Medulla oblongata (tissue), 1 donor: ENCODE results near the gene MAGEH1.
A peak's percentile ranks its signal among the peaks of the same experiment; 100 is the strongest.

ENCODE experiments used
- DNase-seq: peaks from one replicate; pipeline ENCODE4 v3.0.0-alpha.2; 2015; ENCODE audit errors: extremely low spot score

MAGEH1 gene

DNA sequence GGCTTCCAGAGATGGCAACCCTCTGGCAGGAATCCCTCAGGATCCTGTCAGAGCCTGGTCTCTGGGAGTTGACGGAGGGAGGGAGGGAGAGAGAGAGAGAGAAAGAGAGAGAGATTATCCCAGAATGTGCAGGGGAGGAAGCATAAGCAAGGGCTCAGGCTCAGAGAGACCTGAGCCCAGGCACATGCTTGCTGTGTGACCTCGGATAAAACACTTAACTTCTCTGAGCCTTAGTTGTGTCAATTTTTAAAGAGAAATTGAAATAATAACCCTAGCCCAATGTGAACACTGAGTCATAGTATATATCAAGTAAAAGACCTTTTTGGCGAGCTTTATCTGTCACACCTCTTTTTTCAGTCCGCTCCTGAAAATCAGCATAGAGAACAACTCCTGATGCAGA lies 38.2 kb downstream of the MAGEH1 start:
- no peak for DNase-seq

DNA sequence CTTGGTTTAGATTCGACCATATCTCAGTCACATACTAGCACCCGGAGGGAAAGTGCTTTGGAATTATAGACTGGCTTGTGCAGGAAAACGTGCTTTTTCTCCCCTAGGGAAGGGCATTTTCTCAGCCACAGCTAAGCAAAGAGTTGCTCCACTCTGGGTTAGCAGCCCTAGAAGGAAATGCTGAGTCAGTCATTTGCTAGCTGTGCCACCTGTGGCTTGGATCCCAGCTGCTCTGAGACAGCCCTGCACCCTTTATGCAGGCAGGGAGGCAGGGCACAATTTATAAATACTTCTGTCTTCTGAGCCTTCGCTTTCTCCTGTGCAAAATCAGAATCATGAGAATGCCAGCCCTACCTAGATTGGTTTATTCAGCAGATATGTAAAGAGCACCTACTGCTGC lies 39.0 kb downstream of the MAGEH1 start:
- DNase-seq, result peak; percentile 21
